CD4-positive, alpha-beta T cell treated with Interleukin-4 for 1 hour (primary cell): Measurements from ENCODE around the gene PLPP3.
"Not testable (repeated sequence)": the region's sequence is repeated elsewhere in the genome, so short reads cannot be mapped to it uniquely, and the experiment has no call there.

Source experiments
- DNase-seq, 2 donors: peaks; one replicate each; pipeline ENCODE4 v3.0.0-alpha.2; 2020 to 2022

Gene PLPP3

GRCh38 chr1:56578963-56579875 is at the start of gene PLPP3:
Gene PLPP3 (minus strand): TSS chr1:56579563. CDS start chr1:56579016, 547 bp downstream.
- peak in 1 of 2 donors; percentile 23 for DNase-seq

GRCh38 chr1:56627636-56628039 is 48.3 kb upstream of the PLPP3 start:
- no peak for DNase-seq

GRCh38 chr1:56627019-56627635 is 47.8 kb upstream of the PLPP3 start:
- DNase-seq: no peak

- DNase-seq: no peak
Observed at GRCh38 chr1:56626546-56626945, 47.2 kb upstream of the PLPP3 start.

- no peak for DNase-seq
Observed at GRCh38 chr1:56625819-56626440, 46.6 kb upstream of the PLPP3 start.

GRCh38 chr1:56617141-56617540 is 37.8 kb upstream of the PLPP3 start:
- no peak for DNase-seq

GRCh38 chr1:56610770-56611169 is 31.4 kb upstream of the PLPP3 start:
- DNase-seq: not testable (repeated sequence)

GRCh38 chr1:56610097-56610496 is 30.7 kb upstream of the PLPP3 start:
- DNase-seq: not testable (repeated sequence)

- DNase-seq: not testable (repeated sequence)
Observed at GRCh38 chr1:56595397-56596191, 16.2 kb upstream of the PLPP3 start.

- no peak for DNase-seq
Observed at GRCh38 chr1:56591909-56592308, 12.5 kb upstream of the PLPP3 start.

GRCh38 chr1:56590520-56591011 is 11.2 kb upstream of the PLPP3 start:
- DNase-seq: no peak

- no peak for DNase-seq
Observed at GRCh38 chr1:56589369-56589768, 10.0 kb upstream of the PLPP3 start.

GRCh38 chr1:56586502-56586901 is 7.1 kb upstream of the PLPP3 start:
- no peak for DNase-seq

GRCh38 chr1:56585985-56586384 is 6.6 kb upstream of the PLPP3 start:
- no peak for DNase-seq

GRCh38 chr1:56584910-56585528 is 5.7 kb upstream of the PLPP3 start:
- peak in 1 of 2 donors; percentile 5 for DNase-seq

GRCh38 chr1:56583957-56584468 is 4.7 kb upstream of the PLPP3 start:
- no peak for DNase-seq

- no peak for DNase-seq
Observed at GRCh38 chr1:56580771-56581170, 1.4 kb upstream of the PLPP3 start.

- peak in 1 of 2 donors; percentile 12 for DNase-seq
Observed at GRCh38 chr1:56578138-56578962, 1.0 kb downstream of the PLPP3 start.

- no peak for DNase-seq
Observed at GRCh38 chr1:56577406-56578137, 1.8 kb downstream of the PLPP3 start.

GRCh38 chr1:56576880-56577405 is 2.4 kb downstream of the PLPP3 start:
- DNase-seq: no peak
